CD14-positive monocyte (primary cell): ENCODE data around the gene NME9. TPM values are rescaled to one million over a fixed set of nuclear protein-coding genes. Genes with fewer than 3 reads are reported as not detected.

Experiments used
- DNase-seq, 3 donors: peaks; one replicate each; pipeline ENCODE4 v3.0.0-alpha.2; 2011 to 2022
- H2AFZ ChIP-seq: 2 replicates; pipeline ENCODE4 v1.6.0; 2012; ENCODE audit warnings: mild to moderate bottlenecking, low read depth, low read length, inconsistent platforms; ENCODE audit not compliant: insufficient read depth, poor library complexity, severe bottlenecking
- H3K27ac ChIP-seq, 2 donors: 1 replicate in 1 of 2; 2 replicates in 1 of 2; pipeline ENCODE4 v1.5.1; 2012 to 2013; ENCODE audit warnings: low read length in 2 of 2, control low read depth in 1 of 2, inconsistent platforms in 1 of 2, low read depth in 1 of 2, mild to moderate bottlenecking in 1 of 2
- H3K27me3 ChIP-seq, 2 donors: one replicate each; pipeline versions ENCODE4 v1.6.0 to v1.6.1; 2011 to 2013; ENCODE audit warnings: low read length in 2 of 2; ENCODE audit not compliant: control insufficient read depth in 2 of 2, insufficient read depth in 2 of 2
- H3K36me3 ChIP-seq, 2 donors: replicated peaks in 1 of 2; 1 replicate in 1 of 2; 2 replicates in 1 of 2; pipeline versions ENCODE4 v1.5.1 to v1.6.1; 2012 to 2013; ENCODE audit warnings: low read length in 2 of 2, control low read depth in 1 of 2, inconsistent platforms in 1 of 2, mild to moderate bottlenecking in 1 of 2; ENCODE audit not compliant: insufficient read depth in 2 of 2, control insufficient read depth in 1 of 2
- H3K4me1 ChIP-seq, 2 donors: 1 replicate in 1 of 2; 2 replicates in 1 of 2; pipeline versions ENCODE4 v1.5.1 to v1.6.1; 2012 to 2013; ENCODE audit warnings: low read length in 2 of 2, control low read depth in 1 of 2, inconsistent platforms in 1 of 2, mild to moderate bottlenecking in 1 of 2, moderate library complexity in 1 of 2; ENCODE audit not compliant: insufficient read depth in 2 of 2, control insufficient read depth in 1 of 2
- H3K4me2 ChIP-seq: replicated peaks from 2 replicates; pipeline ENCODE3; 2012; ENCODE audit warnings: low read length, moderate library complexity, mild to moderate bottlenecking; ENCODE audit not compliant: poor library complexity, severe bottlenecking; ENCODE audit errors: extremely low read depth
- H3K4me3 ChIP-seq, 3 experiments: fragments of 200-600 bp in 1 of 3; sonication (generic) in 1 of 3; replicated peaks in 1 of 3; 1 replicate in 2 of 3; 2 replicates in 1 of 3; pipeline ENCODE4 v1.5.1; 2011 to 2013; ENCODE audit warnings: low read length in 3 of 3, mild to moderate bottlenecking in 3 of 3, control low read depth in 2 of 3, low read depth in 2 of 3, inconsistent platforms in 1 of 3, moderate library complexity in 1 of 3
- H3K79me2 ChIP-seq: 2 replicates; pipeline ENCODE4 v1.6.0; 2012; ENCODE audit warnings: mild to moderate bottlenecking, control low read depth, inconsistent platforms, low read length, moderate library complexity; ENCODE audit not compliant: insufficient read depth
- H3K9ac ChIP-seq: 2 replicates; pipeline ENCODE4 v1.6.0; 2017; ENCODE audit warnings: low read length, mild to moderate bottlenecking; ENCODE audit not compliant: insufficient read depth, poor library complexity, severe bottlenecking
- H3K9me3 ChIP-seq, 2 donors: replicated peaks in 1 of 2; 1 replicate in 1 of 2; 2 replicates in 1 of 2; pipeline versions ENCODE4 v1.5.1 to v1.6.1; 2012 to 2013; ENCODE audit warnings: low read length in 2 of 2, control low read depth in 1 of 2; ENCODE audit not compliant: control insufficient read depth in 1 of 2, insufficient read depth in 1 of 2
- H4K20me1 ChIP-seq: 2 replicates; pipeline ENCODE4 v1.6.0; 2012; ENCODE audit warnings: mild to moderate bottlenecking, low read length, control low read depth, moderate library complexity; ENCODE audit not compliant: insufficient read depth
- H3K27ac Mint-ChIP-seq, 7 donors: one replicate each; pipeline ENCODE4 v1.8.0; 2020; ENCODE audit warnings: mild to moderate bottlenecking in 7 of 7, mixed read lengths in 7 of 7, moderate library complexity in 6 of 7, inconsistent platforms in 2 of 7
- H3K27me3 Mint-ChIP-seq, 3 donors: one replicate each; pipeline ENCODE4 v1.8.0; 2021 to 2022; ENCODE audit warnings: low read depth in 3 of 3, mild to moderate bottlenecking in 3 of 3, mixed read lengths in 3 of 3, moderate library complexity in 3 of 3, inconsistent platforms in 1 of 3
- H3K36me3 Mint-ChIP-seq, 2 donors: one replicate each; pipeline ENCODE4 v1.8.0; 2020; ENCODE audit warnings: mixed read lengths in 2 of 2, inconsistent platforms in 1 of 2, mild to moderate bottlenecking in 1 of 2
- H3K4me1 Mint-ChIP-seq: one replicate; pipeline ENCODE4 v1.8.0; 2020; ENCODE audit warnings: mild to moderate bottlenecking, mixed read lengths
- H3K4me3 Mint-ChIP-seq, 2 donors: one replicate each; pipeline ENCODE4 v1.8.0; 2020; ENCODE audit warnings: mild to moderate bottlenecking in 2 of 2, mixed read lengths in 2 of 2, moderate library complexity in 1 of 2
- H3K9me3 Mint-ChIP-seq, 7 donors: one replicate each; pipeline ENCODE4 v1.8.0; 2020 to 2022; ENCODE audit warnings: mixed read lengths in 7 of 7, mild to moderate bottlenecking in 6 of 7, moderate library complexity in 6 of 7, inconsistent platforms in 2 of 7
- CTCF ChIP-seq: fragments of 200-600 bp; IDR thresholded peaks from one replicate; pipeline ENCODE4 v1.8.0; 2022; ENCODE audit warnings: antibody characterized with exemption, mild to moderate bottlenecking
- WGBS: methylation state at CpG from one replicate; pipeline ENCODE4 v1.1.5; 2013; ENCODE audit warnings: missing lambda C conversion rate; ENCODE audit not compliant: insufficient coverage; 5-methylcytosine and 5-hydroxymethylcytosine counted together
- intact Hi-C, 2 donors: fragments of 100-400 bp; cut with micrococcal nuclease; formaldehyde crosslinking; loops; one replicate each; pipeline versions ENCODE4 v1.15.0 to v1.15.1; 2023
- polyA plus RNA-seq, 3 donors: library from polyadenylated mRNA; depleted of rRNA in 1 of 3; unstranded in 2 of 3; stranded (reverse) in 1 of 3; fragments of 300-500 nt in 2 of 3; fragments of >200 nt in 1 of 3; fragmentation: Illumina TruSeq in 2 of 3; gene quantifications; 1 replicate in 2 of 3; 2 replicates in 1 of 3; pipeline ENCODE4 v1.2.3, GENCODE V29; 2012 to 2021

NME9 gene
- polyA plus RNA-seq, 3 donors, result 0.04 TPM; not detected in 2

GRCh38 chr3:138303474-138303873 is 26.2 kb downstream of the NME9 start:
- TF ChIP-seq CTCF, result no peak
- Histone ChIP-seq H3K27me3 (no peaks in the 10 kb centered on the region), H4K20me1 (no peaks in the 10 kb centered on the region), H3K9me3 (peaks cover 5 to 11% of the 10 kb centered on the region in 2 donors), H3K79me2 (no peaks in the 10 kb centered on the region), H3K36me3 (peaks cover 4 to 7% of the 10 kb centered on the region in 2 donors), H3K4me1 (no peaks in the 10 kb centered on the region), H3K9ac (no peak overlapping the region), H2AFZ (no peak overlapping the region), H3K4me3 (no peak overlapping the region), H3K27ac (no peak overlapping the region), H3K4me2 (no peak overlapping the region)
- H3K4me1 Mint-ChIP-seq, result no peaks in the 10 kb centered on the region
- WGBS, result 96% methylated on average over 5 of the region's 6 CpGs
- H3K36me3 Mint-ChIP-seq, result peaks cover 5 to 6% of the 10 kb centered on the region in 2 donors
- H3K27me3 Mint-ChIP-seq, result peaks cover 2 to 8% (median 3%) of the 10 kb centered on the region in 3 donors
- intact Hi-C loops, result no loop called here
- H3K27ac Mint-ChIP-seq, result no peak overlapping the region
- no peak for DNase-seq
- H3K9me3 Mint-ChIP-seq, result peaks cover 9 to 17% (median 12%) of the 10 kb centered on the region in 7 donors
- no peak overlapping the region for H3K4me3 Mint-ChIP-seq

GRCh38 chr3:138300647-138301046 is 29.0 kb downstream of the NME9 start:
- WGBS, result 86% methylated on average over 1 of the region's 2 CpGs
- H3K9me3 ChIP-seq, result no peaks in the 10 kb centered on the region
- no peak overlapping the region for H2AFZ ChIP-seq
- H3K79me2 ChIP-seq, result no peaks in the 10 kb centered on the region
- H3K4me3 ChIP-seq, result no peak overlapping the region
- no peaks in the 10 kb centered on the region for H3K4me1 ChIP-seq
- no peak for DNase-seq
- H4K20me1 ChIP-seq, result no peaks in the 10 kb centered on the region
- Mint-ChIP-seq H3K27ac (no peak overlapping the region), H3K4me1 (no peaks in the 10 kb centered on the region), H3K27me3 (peaks cover 0 to 8% (median 2%) of the 10 kb centered on the region in 3 donors), H3K36me3 (peaks cover 27 to 29% of the 10 kb centered on the region in 2 donors), H3K4me3 (no peak overlapping the region), H3K9me3 (peaks cover 0 to 4% (median 0%) of the 10 kb centered on the region in 7 donors)
- H3K4me2 ChIP-seq, result no peak overlapping the region
- no peaks in the 10 kb centered on the region for H3K27me3 ChIP-seq
- intact Hi-C loops, result no loop called here
- TF ChIP-seq CTCF, result no peak
- H3K36me3 ChIP-seq, result peaks cover 24 to 35% of the 10 kb centered on the region in 2 donors
- no peak overlapping the region for H3K27ac ChIP-seq
- no peak overlapping the region for H3K9ac ChIP-seq
